Kidney epithelial cell (primary cell): Measurements from ENCODE around the gene SLC17A2. TPM values are rescaled to one million over a fixed set of nuclear protein-coding genes. Genes with fewer than 3 reads are reported as not detected.

ENCODE experiments used
- DNase-seq: peaks from one replicate; pipeline ENCODE4 v3.0.0-alpha.2; 2010; ENCODE audit warnings: low read depth
- H3K27me3 ChIP-seq: 2 replicates; pipeline ENCODE4 v1.6.0; 2011; ENCODE audit warnings: low read length; ENCODE audit not compliant: control insufficient read depth, insufficient read depth
- H3K36me3 ChIP-seq: 2 replicates; pipeline ENCODE4 v1.5.1; 2011; ENCODE audit warnings: low read length; ENCODE audit not compliant: control insufficient read depth, insufficient read depth
- H3K4me3 ChIP-seq: 2 replicates; pipeline ENCODE4 v1.5.1; 2011; ENCODE audit warnings: low read depth, mild to moderate bottlenecking, control low read depth, low read length
- total RNA-seq: library from RNA; depleted of rRNA; stranded (reverse); fragments of >200 nt; gene quantifications from 2 replicates; pipeline ENCODE4 v1.2.3, GENCODE V29; 2015
- TF ChIP-seq, protein P1 (sequence below): IDR thresholded peaks from 2 replicates; pipeline ENCODE4 v1.5.1; 2011; ENCODE audit warnings: mild to moderate bottlenecking, moderate library complexity, low read length, control low read depth, inconsistent platforms; ENCODE audit not compliant: insufficient read depth, poor library complexity, severe bottlenecking

Gene SLC17A2
- total RNA-seq, 1 donor from 2014 or later = not detected

DNA sequence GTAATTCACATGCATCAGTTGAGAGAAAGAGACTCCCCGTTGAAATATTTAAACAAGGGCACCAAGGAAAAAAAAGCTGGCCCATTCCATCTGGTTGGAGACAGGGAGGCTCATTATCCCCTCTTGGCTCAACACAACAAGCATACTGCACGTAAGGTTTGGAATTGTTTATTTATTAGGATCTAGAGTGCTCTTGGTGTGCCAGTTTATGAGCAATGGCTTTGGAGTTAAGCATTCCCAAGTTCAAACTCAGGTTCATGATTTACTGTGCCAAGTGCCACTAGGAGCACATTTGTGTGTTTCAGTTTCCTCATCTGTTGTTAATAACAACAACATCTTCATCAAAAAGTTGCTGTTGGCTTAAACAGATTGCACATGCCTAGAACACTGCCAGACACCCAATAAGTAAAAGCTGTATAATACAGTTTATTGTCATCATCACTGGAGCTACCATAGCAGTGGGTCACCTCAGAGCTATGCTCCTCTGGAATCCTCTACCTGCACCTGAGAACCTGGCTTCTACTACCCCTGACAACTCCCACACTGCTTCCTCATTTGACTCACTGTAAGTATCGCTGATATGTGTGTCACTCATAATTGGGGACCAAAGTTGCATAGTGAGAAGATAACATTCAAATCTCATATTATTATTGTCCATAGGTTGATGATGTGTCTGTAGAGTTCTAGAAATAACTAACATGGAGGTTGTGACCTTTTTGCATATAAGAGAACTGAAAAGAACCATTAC is 61.9 kb downstream of the SLC17A2 start:
- TF ChIP-seq, protein P1, sequence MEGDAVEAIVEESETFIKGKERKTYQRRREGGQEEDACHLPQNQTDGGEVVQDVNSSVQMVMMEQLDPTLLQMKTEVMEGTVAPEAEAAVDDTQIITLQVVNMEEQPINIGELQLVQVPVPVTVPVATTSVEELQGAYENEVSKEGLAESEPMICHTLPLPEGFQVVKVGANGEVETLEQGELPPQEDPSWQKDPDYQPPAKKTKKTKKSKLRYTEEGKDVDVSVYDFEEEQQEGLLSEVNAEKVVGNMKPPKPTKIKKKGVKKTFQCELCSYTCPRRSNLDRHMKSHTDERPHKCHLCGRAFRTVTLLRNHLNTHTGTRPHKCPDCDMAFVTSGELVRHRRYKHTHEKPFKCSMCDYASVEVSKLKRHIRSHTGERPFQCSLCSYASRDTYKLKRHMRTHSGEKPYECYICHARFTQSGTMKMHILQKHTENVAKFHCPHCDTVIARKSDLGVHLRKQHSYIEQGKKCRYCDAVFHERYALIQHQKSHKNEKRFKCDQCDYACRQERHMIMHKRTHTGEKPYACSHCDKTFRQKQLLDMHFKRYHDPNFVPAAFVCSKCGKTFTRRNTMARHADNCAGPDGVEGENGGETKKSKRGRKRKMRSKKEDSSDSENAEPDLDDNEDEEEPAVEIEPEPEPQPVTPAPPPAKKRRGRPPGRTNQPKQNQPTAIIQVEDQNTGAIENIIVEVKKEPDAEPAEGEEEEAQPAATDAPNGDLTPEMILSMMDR = no peak

DNA sequence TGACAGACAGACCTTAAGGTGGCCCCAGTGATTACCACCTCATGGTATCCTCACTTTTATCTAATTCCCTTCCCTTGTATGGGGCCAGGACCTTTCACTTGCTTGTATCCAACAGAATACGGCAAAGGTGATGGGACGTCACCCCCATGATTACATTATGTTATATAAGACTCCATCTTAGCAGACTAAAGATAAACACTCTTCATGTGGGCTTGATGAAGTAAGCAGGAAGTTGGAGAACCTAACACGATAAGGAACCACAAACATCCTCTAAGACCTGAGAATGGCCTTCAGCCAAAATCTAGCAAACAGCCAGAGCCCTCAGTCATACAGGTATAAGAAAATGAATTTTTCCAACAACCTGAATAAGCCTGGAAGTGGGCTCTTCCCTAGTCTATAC is 64.5 kb downstream of the SLC17A2 start:
- no peaks in the 10 kb centered on the region for H3K27me3 ChIP-seq
- H3K4me3 ChIP-seq = no peak overlapping the region
- H3K36me3 ChIP-seq = no peaks in the 10 kb centered on the region
- DNase-seq = no peak
- TF ChIP-seq, protein P1 = no peak

More for the DNA sequence above, 61.9 kb downstream of the SLC17A2 start:
- H3K27me3 ChIP-seq = no peaks in the 10 kb centered on the region
- DNase-seq = no peak
- no peak overlapping the region for H3K4me3 ChIP-seq
- no peaks in the 10 kb centered on the region for H3K36me3 ChIP-seq

DNA sequence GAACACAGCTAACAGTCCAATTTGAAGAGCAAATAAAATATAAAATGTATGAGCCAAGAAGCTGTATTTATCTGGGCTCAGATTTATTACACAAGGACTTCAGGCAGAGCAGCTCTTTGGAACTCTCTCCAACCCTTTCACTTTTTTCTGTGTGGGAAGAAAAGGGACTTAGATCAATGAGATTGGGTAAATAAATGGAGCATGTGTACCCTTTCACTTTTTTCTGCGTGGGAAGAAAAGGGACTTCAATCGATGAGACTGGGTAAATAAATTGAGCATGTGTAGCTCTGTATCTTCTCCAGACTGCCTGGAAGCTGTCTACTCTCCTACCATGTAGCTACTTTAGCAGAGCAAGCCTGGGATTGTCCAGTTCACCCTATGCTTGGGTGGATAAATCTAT is 67.1 kb downstream of the SLC17A2 start:
- no peak overlapping the region for H3K4me3 ChIP-seq
- H3K36me3 ChIP-seq = no peaks in the 10 kb centered on the region
- DNase-seq = no peak
- no peaks in the 10 kb centered on the region for H3K27me3 ChIP-seq
- TF ChIP-seq, protein P1 = no peak

Other genes with a start within 250 kb of the SLC17A2 start
- not detected in 2 replicates for gene SLC17A4, start 175.9 kb downstream of the SLC17A2 start, total RNA-seq
- gene SLC17A1, start 98.6 kb downstream of the SLC17A2 start, total RNA-seq = not detected in 2 replicates
- gene SLC17A3, start 56.4 kb downstream of the SLC17A2 start, total RNA-seq = not detected in 2 replicates
- 4.5 and 4.7 TPM in 2 replicates for gene TRIM38, start 32.1 kb upstream of the SLC17A2 start, total RNA-seq
- gene HFE, start 156.7 kb upstream of the SLC17A2 start, total RNA-seq = 1.4 and 2.6 TPM in 2 replicates